Heart right ventricle (tissue), 16 donors: ENCODE data around the gene HERC3. TPM values are rescaled to one million over a fixed set of nuclear protein-coding genes. Genes with fewer than 3 reads are reported as not detected.

ENCODE experiments used
- ATAC-seq, 8 donors: fragments of 200-7000 bp; cut with Tn5 transposase; one replicate each; pipeline ENCODE4 v1.9.1; 2020; ENCODE audit warnings: mild to moderate bottlenecking in 8 of 8, moderate library complexity in 8 of 8, moderate number of reproducible peaks in 1 of 8
- DNase-seq, 2 donors: peaks; one replicate each; pipeline ENCODE4 v3.0.0-alpha.2; 2020
- H3K27ac ChIP-seq, 10 donors: fragments of 200-600 bp; sonication (generic) in 2 of 10; one replicate each; pipeline versions ENCODE4 v1.5.0 to v1.8.0; 2020 to 2022; ENCODE audit warnings: mild to moderate bottlenecking in 3 of 10
- H3K27me3 ChIP-seq, 7 donors: fragments of 200-600 bp; one replicate each; pipeline ENCODE4 v1.8.0; 2021 to 2022; ENCODE audit warnings: mild to moderate bottlenecking in 2 of 7
- H3K36me3 ChIP-seq, 9 donors: fragments of 200-600 bp; sonication (generic) in 1 of 9; one replicate each; pipeline versions ENCODE4 v1.5.0 to v1.8.0; 2020 to 2022; ENCODE audit warnings: mild to moderate bottlenecking in 2 of 9
- H3K4me1 ChIP-seq, 9 donors: fragments of 200-600 bp; sonication (generic) in 1 of 9; one replicate each; pipeline versions ENCODE4 v1.5.0 to v1.8.0; 2020 to 2022; ENCODE audit warnings: mild to moderate bottlenecking in 4 of 9
- H3K4me3 ChIP-seq, 10 donors: fragments of 200-600 bp; sonication (generic) in 2 of 10; one replicate each; pipeline versions ENCODE4 v1.5.0 to v1.8.0; 2020 to 2022; ENCODE audit warnings: mild to moderate bottlenecking in 7 of 10, moderate library complexity in 2 of 10
- H3K9me3 ChIP-seq, 11 donors: fragments of 200-600 bp in 10 of 11; sonication (generic) in 2 of 11; one replicate each; pipeline versions ENCODE4 v1.5.0 to v1.8.0; 2013 to 2022; ENCODE audit warnings: mild to moderate bottlenecking in 2 of 11, control low read depth in 1 of 11, moderate library complexity in 1 of 11
- CTCF ChIP-seq, 9 donors: fragments of 200-600 bp; sonication (generic) in 2 of 9; IDR thresholded peaks; one replicate each; pipeline versions ENCODE4 v1.5.0 to v1.8.0; 2021 to 2022; ENCODE audit warnings: antibody characterized with exemption in 9 of 9, mild to moderate bottlenecking in 5 of 9, moderate library complexity in 1 of 9
- WGBS, 2 donors: extraction: QIAGEN DNeasy Blood & Tissue Kit; methylation state at CpG; one replicate each; pipeline ENCODE4 v1.1.7; 2013; ENCODE audit warnings: inconsistent platforms in 1 of 2; 5-methylcytosine and 5-hydroxymethylcytosine counted together
- intact Hi-C, 10 donors: fragments of 100-400 bp; cut with DNase I; formaldehyde crosslinking; loops; one replicate each; pipeline versions ENCODE4 v1.11.1 to v1.14.2; 2022
- polyA plus RNA-seq, 2 donors: library from polyadenylated mRNA; stranded (reverse); fragments of 200-250 nt; gene quantifications; one replicate each; pipeline ENCODE4 v1.2.3, GENCODE V29; 2013
- total RNA-seq, 10 donors: library from RNA; stranded (reverse); fragmentation: NEBNext Ultra II Directional in 3 of 10; extraction: Animal tissue kit (Norgen Biotek cat#: 25700) in 3 of 10; gene quantifications; one replicate each; pipeline versions ENCODE4 v1.2.1 to v1.2.4, GENCODE V29; 2021 to 2023
- donor health status: Arrhythmogenic right ventricular cardiomyopathy.
- donor health status: ischemic (EF 13 %, LVEDD 7.1; RV severe dilation, severe dysfunction).
- donor health status: healthy with polysubstance abuse.
- donor health status: DM: no; HTN: yes; CAD: no.
- donor health status: DM: no; HTN: no; CAD: no.
- donor health status: ischemic (EF 25% LVEDD 6.9; RV normal size, moderate dysfunction).
- donor health status: ischemic (EF 25% LVEDD 5.7; RV mildly dilated, moderate dysfunction).
- donor health status: healthy.
- donor health status: DM: yes; HTN: yes; CAD: no.
- donor health status: Ischemic cardiomyopathy.
- donor health status: ischemic (EF 35%, LVEDD 5.7; RV mildly dilated, moderate dysfunction).
- donor health status: nonischemic (EF 11% LVEDD 7.7; RV severe dilation, severe dysfunction).
- donor health status: DM: yes; HTN: yes; CAD: no.
- donor health status: PGD.
- donor health status: ischemic (EF 29% LVEDD 5.4; RV normal size, mild dysfunction).
- donor health status: nonischemic (EF 23%, LVEDD 6.1; RV moderate dilation, normal function).

Gene HERC3
- total and polyA plus RNA-seq, 12 donors = 8.5 to 62.6 (median 46.5) TPM

GRCh38 chr4:88583631-88584470 lies 8.4 kb upstream of the HERC3 start:
- peak; percentile 52 to 96 (median 88) for ATAC-seq
- Histone ChIP-seq H3K27me3 (no peaks in the 10 kb centered on the region), H3K4me3 (no peak overlapping the region), H3K9me3 (peaks cover 0 to 7% (median 0%) of the 10 kb centered on the region in 11 donors), H3K27ac (peak overlapping the region in 8 of 10 donors; percentile 48 to 70 (median 59)), H3K4me1 (peaks cover 0 to 18% (median 4%) of the 10 kb centered on the region in 9 donors), H3K36me3 (no peaks in the 10 kb centered on the region)
- intact Hi-C loops = no loop called here
- no peak for DNase-seq
- TF ChIP-seq CTCF (IDR thresholded peaks at IDR 0.05) = no peak
- 92 to 93% methylated on average over 3 of the region's 3 CpGs for WGBS, 2 donors

GRCh38 chr4:88584471-88584900 lies 7.8 kb upstream of the HERC3 start:
- TF ChIP-seq CTCF (IDR thresholded peaks at IDR 0.05) = no peak
- Histone ChIP-seq H3K9me3 (peaks cover 0 to 7% (median 0%) of the 10 kb centered on the region in 11 donors), H3K27ac (peak overlapping the region in 4 of 10 donors; percentile 8 to 63 (median 56)), H3K36me3 (no peaks in the 10 kb centered on the region), H3K4me1 (peaks cover 0 to 18% (median 4%) of the 10 kb centered on the region in 9 donors), H3K4me3 (no peak overlapping the region), H3K27me3 (no peaks in the 10 kb centered on the region)
- 76 to 83% methylated on average over 2 of the region's 2 CpGs for WGBS, 2 donors
- intact Hi-C loops = no loop called here
- no peak for DNase-seq
- ATAC-seq = no peak

GRCh38 chr4:88585917-88586316 lies 6.4 kb upstream of the HERC3 start:
- no peak for DNase-seq
- no peak for ATAC-seq
- Histone ChIP-seq H3K4me1 (peaks cover 0 to 24% (median 4%) of the 10 kb centered on the region in 9 donors), H3K27ac (no peak overlapping the region), H3K9me3 (peaks cover 0 to 7% (median 0%) of the 10 kb centered on the region in 11 donors), H3K4me3 (no peak overlapping the region), H3K27me3 (no peaks in the 10 kb centered on the region), H3K36me3 (no peaks in the 10 kb centered on the region)
- intact Hi-C loops = no loop called here
- 91 to 94% methylated on average over 3 of the region's 3 CpGs for WGBS, 2 donors
- TF ChIP-seq CTCF (IDR thresholded peaks at IDR 0.05) = no peak

- no peak overlapping the region for H3K27ac ChIP-seq
- ATAC-seq (no peak), DNase-seq (no peak)
- no peak overlapping the region for H3K4me3 ChIP-seq
- no peaks in the 10 kb centered on the region for H3K27me3 ChIP-seq
- H3K36me3 ChIP-seq = no peaks in the 10 kb centered on the region
- H3K4me1 ChIP-seq = peaks cover 0 to 31% (median 11%) of the 10 kb centered on the region in 9 donors
- intact Hi-C loops = no loop called here
- TF ChIP-seq CTCF (IDR thresholded peaks at IDR 0.05) = no peak
- 97 to 98% methylated on average over 1 of the region's 1 CpG for WGBS, 2 donors
- H3K9me3 ChIP-seq = peaks cover 0 to 5% (median 0%) of the 10 kb centered on the region in 11 donors
Observed at GRCh38 chr4:88587306-88587705, 5.0 kb upstream of the HERC3 start.
